SK-N-MC (cell line): ENCODE results near the gene SHISAL1.

Experiments
- EZH2 ChIP-seq: fragments of 200-600 bp; sonication (generic); IDR thresholded peaks from one replicate; pipeline ENCODE4 v1.6.1; 2017; ENCODE audit warnings: antibody characterized with exemption
- FOXP2 ChIP-seq: optimal IDR thresholded peaks from 2 replicates; pipeline ENCODE3; 2011; ENCODE audit warnings: mild to moderate bottlenecking, moderate library complexity; ENCODE audit not compliant: insufficient read depth; ENCODE audit errors: extremely low read length, control extremely low read depth
- POLR2AphosphoS5 ChIP-seq: IDR thresholded peaks from 2 replicates; pipeline ENCODE4 v1.6.1; 2012; ENCODE audit warnings: mild to moderate bottlenecking, low read depth, low read length, borderline replicate concordance

DNA sequence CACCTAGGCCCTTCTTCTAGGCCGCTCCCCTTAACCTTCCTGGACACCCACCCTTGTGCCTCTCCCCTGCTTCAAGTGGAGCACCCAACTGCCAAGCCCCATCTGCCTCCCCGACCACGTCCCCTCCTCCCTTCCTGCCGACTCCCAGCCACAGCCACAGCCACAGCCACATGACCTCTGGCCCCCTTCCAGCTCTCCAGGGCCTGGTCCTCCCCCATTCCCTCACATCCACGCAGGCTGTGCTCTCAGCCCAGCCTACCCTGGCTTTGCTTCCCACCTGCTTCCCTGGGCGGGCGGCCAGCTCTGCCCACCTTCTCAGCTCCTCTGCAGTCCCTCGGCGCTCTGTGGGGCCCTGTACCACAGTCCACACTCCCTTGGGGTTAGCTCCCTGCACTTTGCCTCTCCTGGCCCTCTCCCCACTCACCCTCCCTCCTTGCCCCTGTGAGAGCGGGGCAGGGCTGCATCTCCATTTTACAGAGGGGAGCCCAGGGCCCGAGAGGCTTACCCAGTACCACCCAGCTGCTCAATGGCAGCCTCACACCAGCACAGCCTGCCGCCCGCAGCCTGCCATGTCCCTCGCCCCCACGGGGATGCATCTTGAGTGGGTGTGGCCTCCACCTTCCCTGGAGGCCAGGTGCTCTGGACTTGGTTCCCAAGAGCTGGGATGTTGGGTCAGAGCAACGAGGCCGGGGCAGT lies 111.7 kb downstream of the SHISAL1 start:
- no peak for TF ChIP-seq EZH2
- TF ChIP-seq POLR2AphosphoS5 = no peak
- TF ChIP-seq FOXP2 = no peak
